ENCODE results near the gene GBP6. TPM values are rescaled to one million over a fixed set of nuclear protein-coding genes. Genes with fewer than 3 reads are reported as not detected.
"Not testable (repeated sequence)": the region's sequence is repeated elsewhere in the genome, so short reads cannot be mapped to it uniquely, and the experiment has no call there.

GBP6 gene
- total RNA-seq, 4 donors from 2014 or later, result 0.54 to 16.7 (median 1.6) TPM; not detected in 1

- no peaks in the 10 kb centered on the region for H3K9me3 ChIP-seq
- WGBS, 2 donors (ENCODE audit: low coverage in 1 of 2), result 53 to 63% methylated on average over 2 of the region's 3 CpGs
- TF ChIP-seq CTCF (IDR thresholded peaks at IDR 0.05) (no peak), POLR2AphosphoS5 (IDR thresholded peaks at IDR 0.05) (no peak), EP300 (IDR thresholded peaks at IDR 0.05) (no peak), POLR2A (IDR thresholded peaks at IDR 0.05) (no peak)
- H3K27me3 ChIP-seq, result no peaks in the 10 kb centered on the region
- H3K27ac ChIP-seq, result no peak overlapping the region
- no peak for ATAC-seq
- H3K4me1 ChIP-seq, result no peaks in the 10 kb centered on the region
- peaks cover 0 to 4% of the 10 kb centered on the region in 2 donors for H3K36me3 ChIP-seq
- H3K4me3 ChIP-seq, result no peak overlapping the region
These were observed 61.2 kb downstream of the GBP6 start for GRCh38 chr1:89425056-89425455.

GRCh38 chr1:89429062-89429461, 65.2 kb downstream of the GBP6 start:
- H3K27me3 ChIP-seq, result no peaks in the 10 kb centered on the region
- no peak for TF ChIP-seq EP300 (IDR thresholded peaks at IDR 0.05)
- H3K4me1 ChIP-seq, result no peaks in the 10 kb centered on the region
- H3K9me3 ChIP-seq, result no peaks in the 10 kb centered on the region
- no peak overlapping the region for H3K27ac ChIP-seq
- WGBS, 2 donors (ENCODE audit: low coverage in 1 of 2), result 79 to 80% methylated on average over 4 to 6 of the region's 6 CpGs
- no peaks in the 10 kb centered on the region for H3K36me3 ChIP-seq
- no peak for ATAC-seq
- H3K4me3 ChIP-seq, result no peak overlapping the region

GRCh38 chr1:89429681-89430080, 65.8 kb downstream of the GBP6 start:
- not testable (repeated sequence) for H3K9me3 ChIP-seq, ATAC-seq, H3K36me3 ChIP-seq, H3K4me1 ChIP-seq, H3K27ac ChIP-seq, H3K27me3 ChIP-seq, H3K4me3 ChIP-seq
- WGBS, 2 donors (ENCODE audit: low coverage in 1 of 2), result 86% methylated on average over 1 of the region's 4 CpGs; no CpG with 5 or more reads in 1 of the 2 donors

- Histone ChIP-seq H3K27ac (no peak overlapping the region), H3K4me1 (no peaks in the 10 kb centered on the region), H3K36me3 (no peaks in the 10 kb centered on the region), H3K9me3 (peaks cover 0 to 17% (median 0%) of the 10 kb centered on the region in 3 donors), H3K27me3 (peaks cover 4% of the 10 kb centered on the region), H3K4me3 (no peak overlapping the region)
- 69 to 88% methylated on average over 3 to 4 of the region's 4 CpGs for WGBS, 2 donors (ENCODE audit: low coverage in 1 of 2)
- no peak for TF ChIP-seq EP300 (IDR thresholded peaks at IDR 0.05)
- TF ChIP-seq CTCF (IDR thresholded peaks at IDR 0.05), result no peak
- TF ChIP-seq POLR2A (IDR thresholded peaks at IDR 0.05), result no peak
- TF ChIP-seq POLR2AphosphoS5 (IDR thresholded peaks at IDR 0.05), result no peak
- ATAC-seq, result no peak
These were observed 69.6 kb downstream of the GBP6 start for GRCh38 chr1:89433421-89433820.

GRCh38 chr1:89434058-89434780, 70.4 kb downstream of the GBP6 start:
- not testable (repeated sequence) for H3K36me3 ChIP-seq, ATAC-seq, H3K4me1 ChIP-seq, H3K4me3 ChIP-seq, H3K27ac ChIP-seq, H3K27me3 ChIP-seq
- WGBS, 2 donors (ENCODE audit: low coverage in 1 of 2), result 79 to 84% methylated on average over 5 to 9 of the region's 9 CpGs
- H3K9me3 ChIP-seq, result peaks cover 0 to 25% (median 0%) of the 10 kb centered on the region in 3 donors

Other genes with a start within 250 kb of the GBP6 start
- 100 to 1,000 TPM; 147 to 172 (median 167) TPM for gene GBP2, start 237.9 kb upstream of the GBP6 start, total RNA-seq
- gene GBP7, start 188.1 kb upstream of the GBP6 start, total RNA-seq, result not detected
- 1 to 10 TPM; 3.1 to 5.6 (median 4.5) TPM for gene GBP4, start 165.1 kb upstream of the GBP6 start, total RNA-seq
- gene GBP5, start 91.2 kb upstream of the GBP6 start, total RNA-seq, result 1 to 10 TPM in 2 of 4 donors, under 1 TPM in 2; 0.27 to 3.0 (median 1.8) TPM
- 1 to 10 TPM; 3.5 to 6.9 (median 5.0) TPM for gene LRRC8B, start 160.8 kb downstream of the GBP6 start, total RNA-seq

Data from gastroesophageal sphincter (tissue), 4 donors.